HepG2 (cell line): Measurements from ENCODE around the gene LEMD2. TPM values are rescaled to one million over a fixed set of nuclear protein-coding genes. Genes with fewer than 3 reads are reported as not detected.

ENCODE experiments used
- BHLHE40 ChIP-seq: IDR thresholded peaks from 2 replicates; pipeline ENCODE4 v1.6.1; 2011; ENCODE audit warnings: low read length, improper control_type of control experiment
- CHCHD3 ChIP-seq: sonication (generic); formaldehyde crosslinking; IDR thresholded peaks from 2 replicates; pipeline ENCODE4 v1.8.0; 2022; ENCODE audit warnings: mild to moderate bottlenecking, missing genetic modification reagents, moderate library complexity
- DMAP1 ChIP-seq: IDR thresholded peaks from 2 replicates; pipeline ENCODE4 v1.6.1; 2016
- EHMT2 ChIP-seq: fragments of 200-600 bp; sonication (generic); IDR thresholded peaks from 2 replicates; pipeline ENCODE4 v1.7.0; 2017; ENCODE audit warnings: antibody characterized with exemption, low read depth, low read length, borderline replicate concordance
- MIXL1 ChIP-seq: IDR thresholded peaks from 2 replicates; pipeline ENCODE4 v1.6.1; 2016
- NR2F1 ChIP-seq, 2 experiments: fragments of 450-650 bp in 1 of 2; formaldehyde crosslinking in 1 of 2; IDR thresholded peaks; 2 replicates each; pipeline versions ENCODE4 v1.5.0 to v1.6.1; 2016 to 2020; ENCODE audit warnings: mild to moderate bottlenecking in 1 of 2, missing compliant biosample characterization in 1 of 2, missing genetic modification reagents in 1 of 2, moderate library complexity in 1 of 2
- NR2F2 ChIP-seq: IDR thresholded peaks from 2 replicates; pipeline ENCODE4 v1.6.1; 2012; ENCODE audit warnings: low read depth, inconsistent platforms, borderline replicate concordance
- ZNF672 ChIP-seq: sonication (generic); formaldehyde crosslinking; IDR thresholded peaks from 2 replicates; pipeline ENCODE4 v1.8.1; 2022; ENCODE audit warnings: missing genetic modification reagents
- ZNF788 ChIP-seq: sonication (generic); formaldehyde crosslinking; IDR thresholded peaks from 2 replicates; pipeline ENCODE4 v1.5.0; 2020; ENCODE audit warnings: mild to moderate bottlenecking, missing genetic modification reagents, borderline replicate concordance
- polyA plus RNA-seq, 8 experiments: library from polyadenylated mRNA; depleted of rRNA in 3 of 8; stranded (reverse) in 7 of 8; unstranded in 1 of 8; fragments of >200 nt; fragmentation: Illumina TruSeq in 4 of 8; extraction: Trizol in 4 of 8; gene quantifications; 2 replicates each; pipeline versions ENCODE4 v1.2.1 to v1.2.3, GENCODE V29; 2011 to 2016; ENCODE audit warnings: low read depth in 4 of 8, missing spikeins in 1 of 8, mixed read lengths in 1 of 8; ENCODE audit not compliant: insufficient read depth in 1 of 8
- total RNA-seq, 5 experiments: library from RNA; depleted of rRNA; stranded (reverse); fragments of >200 nt; fragmentation: Illumina TruSeq; extraction: Trizol; gene quantifications; 2 replicates each; pipeline ENCODE4 v1.2.3, GENCODE V29; 2016; ENCODE audit warnings: low read depth in 1 of 5
- TF ChIP-seq, protein P1 (sequence below), 2 experiments: sonication (generic) in 1 of 2; formaldehyde crosslinking in 1 of 2; IDR thresholded peaks; 2 replicates each; pipeline versions ENCODE4 v1.5.1 to v1.6.1; 2011 to 2020; ENCODE audit warnings: borderline replicate concordance in 1 of 2, low read depth in 1 of 2, low read length in 1 of 2, mild to moderate bottlenecking in 1 of 2, missing genetic modification reagents in 1 of 2, moderate library complexity in 1 of 2
- TF ChIP-seq, protein P2 (sequence below): sonication (generic); formaldehyde crosslinking; IDR thresholded peaks from 2 replicates; pipeline ENCODE4 v1.8.1; 2023; ENCODE audit warnings: missing genetic modification reagents, inconsistent platforms, borderline replicate concordance
- TF ChIP-seq, protein P3 (sequence below): sonication (generic); formaldehyde crosslinking; IDR thresholded peaks from 2 replicates; pipeline ENCODE4 v1.4.0; 2020; ENCODE audit warnings: missing genetic modification reagents
- TF ChIP-seq, protein P4 (sequence below): sonication (generic); formaldehyde crosslinking; IDR thresholded peaks from 2 replicates; pipeline ENCODE4 v1.8.0; 2022; ENCODE audit warnings: missing genetic modification reagents, mild to moderate bottlenecking, borderline replicate concordance
- TF ChIP-seq, protein P5 (sequence below): sonication (generic); formaldehyde crosslinking; conservative IDR thresholded peaks from 2 replicates; pipeline ENCODE4 v1.4.0; 2020; ENCODE audit warnings: missing genetic modification reagents
- TF ChIP-seq, protein P6 (sequence below), 2 experiments: sonication (generic) in 1 of 2; formaldehyde crosslinking in 1 of 2; IDR thresholded peaks; 2 replicates each; pipeline versions ENCODE4 v1.4.0 to v1.6.1; 2018 to 2020; ENCODE audit warnings: missing genetic modification reagents in 2 of 2, borderline replicate concordance in 1 of 2, low read depth in 1 of 2, mild to moderate bottlenecking in 1 of 2, missing biosample characterization in 1 of 2
- TF ChIP-seq, protein P7 (sequence below): sonication (generic); formaldehyde crosslinking; IDR thresholded peaks from 2 replicates; pipeline ENCODE4 v1.4.0; 2020; ENCODE audit warnings: missing genetic modification reagents

Gene LEMD2
- total and polyA plus RNA-seq, 2 of the 13 experiments (the other 11 are each of a cell fraction or from before 2014, with no cell fraction given) = 45.2 to 62.9 TPM

DNA sequence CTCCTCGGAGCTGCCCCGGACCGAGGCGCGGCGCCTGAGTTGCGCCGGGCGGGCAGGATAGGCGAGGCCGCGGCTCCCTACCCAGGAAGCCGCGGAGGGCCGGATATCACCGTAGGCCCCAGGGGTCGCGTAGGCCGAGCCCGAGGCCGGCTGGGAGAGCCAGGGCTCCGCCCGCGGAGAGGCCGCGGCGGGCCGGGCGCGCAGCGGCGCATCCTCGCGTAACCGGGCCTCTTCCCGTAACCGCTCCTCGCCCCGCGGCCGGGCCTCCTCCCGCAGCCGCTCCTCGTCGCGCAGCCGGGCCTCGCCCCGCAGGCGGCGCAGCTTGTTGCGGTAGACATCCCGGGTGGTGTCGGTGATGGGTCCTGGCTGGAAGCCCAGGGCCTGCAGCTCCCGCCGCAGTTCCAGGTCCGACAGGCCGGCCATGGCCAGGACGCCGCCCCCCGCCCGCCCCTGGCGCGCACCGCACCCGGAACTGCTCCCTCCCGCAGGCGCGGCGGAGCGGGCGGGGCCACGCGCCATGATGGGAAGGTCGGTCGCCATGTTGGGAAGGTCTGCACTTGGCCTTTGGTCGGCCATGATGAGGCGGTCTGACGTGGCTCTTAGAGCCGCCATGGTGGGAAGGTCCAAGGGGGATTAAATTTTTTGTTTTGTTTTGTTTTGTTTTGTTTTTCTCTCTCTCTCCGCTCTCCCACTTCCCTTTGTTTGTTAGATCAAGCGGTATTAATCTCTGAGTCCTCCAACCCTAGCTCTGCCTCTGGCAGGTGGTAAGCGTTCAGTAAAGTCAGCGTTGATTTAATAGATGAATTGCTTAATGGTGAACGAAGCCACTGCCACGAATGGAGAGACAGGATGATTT lies at the start of gene LEMD2 (continued):
- TF ChIP-seq ZNF788 (peak; percentile 87), NR2F1 (CRISPR knock-in tag; IDR thresholded peaks at IDR 0.05) (no peak; a peak in 1 of 4 replicates), CHCHD3 (CRISPR knock-in tag) (peak; percentile 94), DMAP1 (CRISPR knock-in tag) (peak; percentile 76), BHLHE40 (peak; percentile 38; the same call in 1 of the 2 replicates), EHMT2 (peak; percentile 97), NR2F2 (peak; percentile 44; the same call in 1 of the 2 replicates), MIXL1 (CRISPR knock-in tag) (peak; percentile 83; the same call in 1 of the 2 replicates), ZNF672 (CRISPR knock-in tag) (0 out of 2 replicates have a peak, but pooled peaks have one; percentile 64)
- TF ChIP-seq, protein P1, sequence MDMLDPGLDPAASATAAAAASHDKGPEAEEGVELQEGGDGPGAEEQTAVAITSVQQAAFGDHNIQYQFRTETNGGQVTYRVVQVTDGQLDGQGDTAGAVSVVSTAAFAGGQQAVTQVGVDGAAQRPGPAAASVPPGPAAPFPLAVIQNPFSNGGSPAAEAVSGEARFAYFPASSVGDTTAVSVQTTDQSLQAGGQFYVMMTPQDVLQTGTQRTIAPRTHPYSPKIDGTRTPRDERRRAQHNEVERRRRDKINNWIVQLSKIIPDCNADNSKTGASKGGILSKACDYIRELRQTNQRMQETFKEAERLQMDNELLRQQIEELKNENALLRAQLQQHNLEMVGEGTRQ (IDR thresholded peaks at IDR 0.05; ENCODE audit: low read depth, low read length) = no peak
- TF ChIP-seq, protein P1 (CRISPR knock-in tag; IDR thresholded peaks at IDR 0.05; ENCODE audit: borderline replicate concordance) = no peak
- TF ChIP-seq, protein P2, sequence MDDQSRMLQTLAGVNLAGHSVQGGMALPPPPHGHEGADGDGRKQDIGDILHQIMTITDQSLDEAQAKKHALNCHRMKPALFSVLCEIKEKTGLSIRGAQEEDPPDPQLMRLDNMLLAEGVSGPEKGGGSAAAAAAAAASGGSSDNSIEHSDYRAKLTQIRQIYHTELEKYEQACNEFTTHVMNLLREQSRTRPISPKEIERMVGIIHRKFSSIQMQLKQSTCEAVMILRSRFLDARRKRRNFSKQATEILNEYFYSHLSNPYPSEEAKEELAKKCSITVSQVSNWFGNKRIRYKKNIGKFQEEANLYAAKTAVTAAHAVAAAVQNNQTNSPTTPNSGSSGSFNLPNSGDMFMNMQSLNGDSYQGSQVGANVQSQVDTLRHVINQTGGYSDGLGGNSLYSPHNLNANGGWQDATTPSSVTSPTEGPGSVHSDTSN (CRISPR knock-in tag) = no peak
- TF ChIP-seq, protein P3, sequence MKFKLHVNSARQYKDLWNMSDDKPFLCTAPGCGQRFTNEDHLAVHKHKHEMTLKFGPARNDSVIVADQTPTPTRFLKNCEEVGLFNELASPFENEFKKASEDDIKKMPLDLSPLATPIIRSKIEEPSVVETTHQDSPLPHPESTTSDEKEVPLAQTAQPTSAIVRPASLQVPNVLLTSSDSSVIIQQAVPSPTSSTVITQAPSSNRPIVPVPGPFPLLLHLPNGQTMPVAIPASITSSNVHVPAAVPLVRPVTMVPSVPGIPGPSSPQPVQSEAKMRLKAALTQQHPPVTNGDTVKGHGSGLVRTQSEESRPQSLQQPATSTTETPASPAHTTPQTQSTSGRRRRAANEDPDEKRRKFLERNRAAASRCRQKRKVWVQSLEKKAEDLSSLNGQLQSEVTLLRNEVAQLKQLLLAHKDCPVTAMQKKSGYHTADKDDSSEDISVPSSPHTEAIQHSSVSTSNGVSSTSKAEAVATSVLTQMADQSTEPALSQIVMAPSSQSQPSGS (CRISPR knock-in tag) = 0 out of 2 replicates have a peak, but pooled peaks have one; percentile 16
- TF ChIP-seq, protein P4, sequence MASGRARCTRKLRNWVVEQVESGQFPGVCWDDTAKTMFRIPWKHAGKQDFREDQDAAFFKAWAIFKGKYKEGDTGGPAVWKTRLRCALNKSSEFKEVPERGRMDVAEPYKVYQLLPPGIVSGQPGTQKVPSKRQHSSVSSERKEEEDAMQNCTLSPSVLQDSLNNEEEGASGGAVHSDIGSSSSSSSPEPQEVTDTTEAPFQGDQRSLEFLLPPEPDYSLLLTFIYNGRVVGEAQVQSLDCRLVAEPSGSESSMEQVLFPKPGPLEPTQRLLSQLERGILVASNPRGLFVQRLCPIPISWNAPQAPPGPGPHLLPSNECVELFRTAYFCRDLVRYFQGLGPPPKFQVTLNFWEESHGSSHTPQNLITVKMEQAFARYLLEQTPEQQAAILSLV (CRISPR knock-in tag) = peak; percentile 65; the same call in 1 of the 2 replicates
- TF ChIP-seq, protein P5, sequence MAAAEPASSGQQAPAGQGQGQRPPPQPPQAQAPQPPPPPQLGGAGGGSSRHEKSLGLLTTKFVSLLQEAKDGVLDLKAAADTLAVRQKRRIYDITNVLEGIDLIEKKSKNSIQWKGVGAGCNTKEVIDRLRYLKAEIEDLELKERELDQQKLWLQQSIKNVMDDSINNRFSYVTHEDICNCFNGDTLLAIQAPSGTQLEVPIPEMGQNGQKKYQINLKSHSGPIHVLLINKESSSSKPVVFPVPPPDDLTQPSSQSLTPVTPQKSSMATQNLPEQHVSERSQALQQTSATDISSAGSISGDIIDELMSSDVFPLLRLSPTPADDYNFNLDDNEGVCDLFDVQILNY (CRISPR knock-in tag) = peak; percentile 84
- TF ChIP-seq, protein P6, sequence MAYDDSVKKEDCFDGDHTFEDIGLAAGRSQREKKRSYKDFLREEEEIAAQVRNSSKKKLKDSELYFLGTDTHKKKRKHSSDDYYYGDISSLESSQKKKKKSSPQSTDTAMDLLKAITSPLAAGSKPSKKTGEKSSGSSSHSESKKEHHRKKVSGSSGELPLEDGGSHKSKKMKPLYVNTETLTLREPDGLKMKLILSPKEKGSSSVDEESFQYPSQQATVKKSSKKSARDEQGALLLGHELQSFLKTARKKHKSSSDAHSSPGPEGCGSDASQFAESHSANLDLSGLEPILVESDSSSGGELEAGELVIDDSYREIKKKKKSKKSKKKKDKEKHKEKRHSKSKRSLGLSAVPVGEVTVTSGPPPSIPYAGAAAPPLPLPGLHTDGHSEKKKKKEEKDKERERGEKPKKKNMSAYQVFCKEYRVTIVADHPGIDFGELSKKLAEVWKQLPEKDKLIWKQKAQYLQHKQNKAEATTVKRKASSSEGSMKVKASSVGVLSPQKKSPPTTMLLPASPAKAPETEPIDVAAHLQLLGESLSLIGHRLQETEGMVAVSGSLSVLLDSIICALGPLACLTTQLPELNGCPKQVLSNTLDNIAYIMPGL (CRISPR knock-in tag; IDR thresholded peaks at IDR 0.05; ENCODE audit: borderline replicate concordance in 1 of 2, low read depth in 1 of 2) = peak; percentile 86 to 91; a peak in 3 of 4 replicates
- TF ChIP-seq, protein P7, sequence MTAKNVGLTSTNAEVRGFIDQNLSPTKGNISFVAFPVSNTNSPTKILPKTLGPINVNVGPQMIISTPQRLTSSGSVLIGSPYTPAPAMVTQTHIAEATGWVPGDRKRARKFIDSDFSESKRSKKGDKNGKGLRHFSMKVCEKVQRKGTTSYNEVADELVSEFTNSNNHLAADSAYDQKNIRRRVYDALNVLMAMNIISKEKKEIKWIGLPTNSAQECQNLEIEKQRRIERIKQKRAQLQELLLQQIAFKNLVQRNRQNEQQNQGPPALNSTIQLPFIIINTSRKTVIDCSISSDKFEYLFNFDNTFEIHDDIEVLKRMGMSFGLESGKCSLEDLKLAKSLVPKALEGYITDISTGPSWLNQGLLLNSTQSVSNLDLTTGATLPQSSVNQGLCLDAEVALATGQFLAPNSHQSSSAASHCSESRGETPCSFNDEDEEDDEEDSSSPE (CRISPR knock-in tag) = peak; percentile 93
